HG02884 (cell line): ENCODE data around the gene LGR5.

Experiments used
- ATAC-seq: cut with Tn5 transposase; IDR thresholded peaks from one replicate; pipeline ENCODE4 v1.9.1; 2021; ENCODE audit warnings: mild to moderate bottlenecking, moderate library complexity; ENCODE audit not compliant: unreplicated experiment

Gene LGR5

GRCh38 chr12:71587012-71587411, 147.4 kb downstream of the LGR5 start:
- no peak for ATAC-seq

DNA sequence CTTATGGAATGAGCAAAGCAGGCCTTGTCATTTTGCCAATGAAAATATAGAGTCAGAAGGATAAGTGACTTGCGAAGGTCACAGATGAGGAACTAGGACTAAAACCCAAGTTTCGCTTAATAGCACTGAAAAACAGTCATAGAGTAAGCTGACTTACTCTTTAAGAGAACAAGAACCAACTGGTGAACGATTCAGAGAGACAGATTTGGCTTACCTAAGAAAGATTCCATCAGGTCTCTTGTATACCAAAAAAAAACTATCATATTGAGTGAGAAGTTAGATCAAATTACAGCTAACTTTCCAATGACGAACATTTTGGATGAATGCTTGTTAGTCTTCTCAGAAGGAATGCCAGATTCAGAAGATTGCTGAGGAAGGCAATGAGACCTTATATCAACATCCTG, 149.9 kb downstream of the LGR5 start:
- no peak for ATAC-seq

- ATAC-seq: no peak
Observed at GRCh38 chr12:71591601-71592000, 152.0 kb downstream of the LGR5 start.

- no peak for ATAC-seq
Observed at GRCh38 chr12:71592841-71593240, 153.2 kb downstream of the LGR5 start.

DNA sequence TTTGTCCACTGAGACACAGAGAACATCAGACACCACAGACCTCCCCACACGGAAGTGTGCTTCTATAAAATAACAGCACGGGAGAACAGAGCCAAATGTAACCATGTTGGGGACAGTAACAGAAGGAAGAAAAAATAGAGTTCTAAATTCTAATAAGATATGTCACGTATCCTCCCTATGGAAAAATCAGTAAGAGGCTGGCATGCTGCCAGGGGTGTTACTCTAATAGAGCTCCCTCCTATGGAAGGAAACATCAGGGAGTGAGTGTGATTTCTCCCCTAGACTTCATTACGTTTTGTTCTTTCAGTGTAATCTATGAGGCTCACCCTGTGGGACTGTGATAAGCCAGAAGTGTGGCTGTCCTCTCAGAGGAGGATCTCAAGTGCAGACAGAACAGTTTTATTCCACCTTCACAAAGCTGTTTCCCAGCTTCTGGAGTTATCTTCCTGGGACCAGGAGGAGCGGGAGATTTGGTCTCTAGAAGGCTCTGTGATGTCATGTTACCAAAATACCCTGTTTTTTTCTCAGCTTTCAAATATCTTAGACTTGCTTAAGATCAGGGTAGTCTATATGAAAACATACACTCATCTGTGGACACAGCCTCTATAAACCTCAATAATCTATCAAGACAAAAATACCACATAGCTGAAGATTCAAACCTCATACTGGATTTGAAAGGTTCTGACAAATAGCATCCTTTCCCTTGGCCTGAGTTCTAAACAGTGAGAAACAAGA, 154.8 kb downstream of the LGR5 start:
- no peak for ATAC-seq

GRCh38 chr12:71599210-71599609, 159.6 kb downstream of the LGR5 start:
- ATAC-seq: no peak

GRCh38 chr12:71601546-71601945, 161.9 kb downstream of the LGR5 start:
- no peak for ATAC-seq

GRCh38 chr12:71602761-71603577, 163.4 kb downstream of the LGR5 start:
- no peak for ATAC-seq

DNA sequence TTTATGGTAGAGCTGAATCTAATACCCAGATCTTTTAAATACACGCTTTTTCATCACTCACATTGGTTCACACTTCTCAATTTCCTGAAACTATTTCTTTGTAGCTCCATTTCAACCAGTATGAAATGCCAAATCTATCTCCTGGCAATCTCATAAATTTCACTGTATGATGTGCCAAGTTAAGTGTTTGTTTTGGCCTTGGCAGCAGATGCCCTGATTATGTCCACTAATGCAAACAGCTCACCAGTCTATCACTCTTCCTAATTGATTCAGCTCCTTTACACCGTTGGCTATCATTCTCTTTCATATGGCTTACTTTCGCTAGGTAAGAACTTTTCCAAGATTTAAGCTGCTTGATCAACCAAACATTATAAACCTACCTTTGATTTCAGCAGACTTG, 165.4 kb downstream of the LGR5 start:
- ATAC-seq: no peak

DNA sequence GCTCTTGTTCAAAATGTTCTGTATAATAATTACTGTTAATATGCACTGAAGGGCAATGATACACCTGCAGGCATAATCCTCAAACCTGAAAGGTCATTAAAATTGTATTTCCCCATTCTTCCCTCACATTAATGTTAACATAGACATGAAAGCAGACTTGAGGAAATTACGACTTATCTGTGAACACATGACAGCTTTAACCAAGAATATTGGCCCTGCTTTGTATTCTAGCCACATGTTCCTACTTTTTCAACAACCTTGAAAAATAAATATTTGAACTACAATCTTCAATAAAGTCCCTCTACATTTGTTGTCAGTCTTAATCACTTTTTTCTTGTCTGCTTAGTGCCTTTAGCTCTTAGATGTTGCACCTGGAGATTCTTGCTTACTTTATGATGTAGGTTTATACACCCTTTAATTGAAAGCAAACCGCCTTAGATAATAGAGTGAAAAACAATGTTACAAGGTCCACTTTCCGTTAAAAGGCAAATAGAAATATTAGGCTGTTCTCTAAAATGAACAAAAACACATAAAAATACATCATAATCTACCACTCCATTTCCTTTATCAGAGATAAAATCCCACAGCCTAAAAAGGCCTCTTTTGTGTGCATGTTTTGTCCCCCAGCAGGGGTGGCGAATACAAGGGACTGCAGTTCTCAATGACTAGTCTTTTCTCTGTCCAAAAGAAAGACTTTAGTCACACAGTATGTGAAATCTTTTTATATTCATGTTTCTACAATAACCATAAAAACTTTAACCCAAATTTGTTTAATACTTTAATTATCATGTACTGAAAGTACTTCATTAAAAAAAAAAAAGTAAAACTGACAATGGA, 168.1 kb downstream of the LGR5 start:
- no peak for ATAC-seq

DNA sequence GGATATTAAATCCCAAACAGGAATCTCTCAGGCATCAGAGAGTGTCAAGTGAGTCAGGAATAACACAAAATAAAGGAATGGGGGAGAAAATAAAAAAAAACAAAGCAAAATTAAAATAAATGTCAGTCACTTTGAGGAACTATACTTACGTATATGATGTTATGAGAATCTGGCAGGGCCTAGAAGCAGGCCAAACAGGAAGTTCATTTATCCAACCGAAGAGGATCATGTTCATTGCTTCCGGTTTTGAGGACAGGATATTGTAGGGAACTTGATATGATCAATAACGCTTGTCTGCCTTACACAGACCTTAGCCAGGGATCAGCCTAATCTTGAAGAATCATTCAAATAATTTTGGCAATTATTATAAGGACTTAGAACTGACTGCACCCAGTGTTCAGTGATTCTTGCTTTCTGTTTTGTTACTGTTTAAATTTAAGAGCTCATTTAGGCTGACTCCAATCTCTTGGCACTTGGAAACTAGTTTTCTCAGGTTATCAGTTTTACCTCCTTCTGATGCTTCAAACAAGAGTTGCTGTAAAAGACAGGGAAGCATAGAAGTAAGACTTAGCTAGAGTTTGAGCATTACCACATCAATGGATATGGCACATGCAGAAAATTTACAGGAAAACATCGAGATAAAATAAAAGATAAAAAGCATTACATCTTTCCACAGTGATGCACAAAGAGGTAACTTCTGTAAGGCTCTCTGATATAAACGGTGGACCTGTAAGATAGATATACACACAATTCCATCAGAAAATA, 170.6 kb downstream of the LGR5 start:
- no peak for ATAC-seq

GRCh38 chr12:71621938-71622337, 182.3 kb downstream of the LGR5 start:
- ATAC-seq: no peak

GRCh38 chr12:71625476-71625875, 185.9 kb downstream of the LGR5 start:
- no peak for ATAC-seq

DNA sequence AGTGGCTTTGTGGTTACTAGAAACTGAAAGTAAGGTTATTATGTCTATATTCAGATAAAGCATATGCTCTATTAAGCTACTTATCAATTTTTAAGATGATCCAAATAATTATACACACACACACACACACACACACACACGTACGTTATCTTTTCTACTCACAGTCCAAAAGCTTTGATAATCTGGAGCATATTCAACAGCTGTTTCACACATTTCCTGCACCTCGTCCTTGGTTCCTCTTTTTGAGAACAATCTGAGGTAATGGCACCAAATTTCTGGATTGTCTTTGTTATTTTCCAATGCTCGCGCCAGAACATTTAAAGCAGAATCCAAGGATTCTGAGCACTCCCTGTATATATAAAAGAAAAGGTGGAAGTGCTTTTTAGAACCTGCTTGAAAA, 186.5 kb downstream of the LGR5 start:
- peak; percentile 79 for ATAC-seq

GRCh38 chr12:71626768-71627167, 187.2 kb downstream of the LGR5 start:
- ATAC-seq: no peak

DNA sequence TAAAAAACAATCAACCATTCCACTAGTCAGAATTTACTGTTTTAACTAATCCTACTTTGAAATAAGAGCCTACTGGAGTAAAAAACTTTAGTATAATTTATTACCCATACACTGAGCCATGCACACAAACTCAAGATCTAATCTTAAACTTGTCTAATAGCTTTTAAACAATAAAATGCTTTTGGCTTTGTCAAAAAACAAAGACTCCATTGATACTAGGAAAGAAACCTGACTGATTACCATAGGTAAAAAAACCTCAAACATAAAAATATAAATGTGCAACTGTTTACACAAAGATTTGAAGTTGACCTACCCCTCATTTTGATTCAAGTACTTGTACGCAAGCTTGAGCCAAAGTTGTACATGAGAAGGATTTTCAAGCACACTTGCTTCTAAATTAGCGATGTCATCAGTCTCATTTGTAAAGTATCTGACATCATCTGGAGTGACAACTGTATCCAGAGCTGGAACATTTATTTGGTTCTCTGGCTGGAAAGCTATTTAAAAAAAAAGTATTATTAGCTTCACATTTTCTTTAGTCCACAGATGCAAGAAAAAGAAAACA, 187.9 kb downstream of the LGR5 start:
- no peak for ATAC-seq
